CD4-positive, alpha-beta T cell (primary cell): ENCODE data around the gene DDX59. TPM values are rescaled to one million over a fixed set of nuclear protein-coding genes. Genes with fewer than 3 reads are reported as not detected.

Experiments
- ATAC-seq: fragments of 200-7000 bp; cut with Tn5 transposase; one replicate; pipeline ENCODE4 v1.10.0; 2022; ENCODE audit warnings: mild to moderate bottlenecking; ENCODE audit not compliant: poor library complexity
- CTCF ChIA-PET: fragments of 350-600 bp; sonication (Branson Sonifier 250); formaldehyde crosslinking; loops from one replicate; lab custom pipeline; 2021; ENCODE audit warnings: antibody characterized with exemption, inconsistent platforms; lab: Charles Lee
- POLR2A ChIA-PET: fragments of 350-600 bp; sonication (Branson Sonifier 250); formaldehyde crosslinking; loops from one replicate; lab custom pipeline; 2021; ENCODE audit warnings: antibody characterized with exemption, inconsistent platforms; lab: Charles Lee
- DNase-seq, 14 experiments: peaks; one replicate each; pipeline ENCODE4 v3.0.0-alpha.2; 2013 to 2020; ENCODE audit warnings: mixed read lengths in 2 of 14
- H3K27ac ChIP-seq, 2 donors: one replicate each; pipeline versions ENCODE4 v1.5.1 to v1.7.0; 2013; ENCODE audit warnings: low read length in 2 of 2, low read depth in 1 of 2, mild to moderate bottlenecking in 1 of 2
- H3K27me3 ChIP-seq, 2 experiments: 1 replicate in 1 of 2; 2 replicates in 1 of 2; pipeline versions ENCODE4 v1.6.1 to v1.7.0; 2013; ENCODE audit warnings: low read length in 2 of 2, control low read depth in 1 of 2, mild to moderate bottlenecking in 1 of 2, moderate library complexity in 1 of 2; ENCODE audit not compliant: insufficient read depth in 2 of 2, control insufficient read depth in 1 of 2
- H3K36me3 ChIP-seq: one replicate; pipeline ENCODE4 v1.6.1; 2013; ENCODE audit warnings: low read length, control low read depth; ENCODE audit not compliant: insufficient read depth
- H3K4me1 ChIP-seq: one replicate; pipeline ENCODE4 v1.6.1; 2013; ENCODE audit warnings: low read length, control low read depth; ENCODE audit not compliant: insufficient read depth
- H3K4me3 ChIP-seq: one replicate; pipeline ENCODE4 v1.5.1; 2013; ENCODE audit warnings: mild to moderate bottlenecking, low read length, moderate library complexity
- H3K9me3 ChIP-seq, 2 experiments: 1 replicate in 1 of 2; 2 replicates in 1 of 2; pipeline versions ENCODE4 v1.6.1 to v1.7.0; 2013; ENCODE audit warnings: low read length in 2 of 2, mild to moderate bottlenecking in 2 of 2, control low read depth in 1 of 2, moderate library complexity in 1 of 2; ENCODE audit not compliant: control insufficient read depth in 1 of 2, insufficient read depth in 1 of 2
- H3K27ac Mint-ChIP-seq: one replicate; pipeline ENCODE4 v1.8.0; 2020; ENCODE audit warnings: mixed read lengths
- H3K27me3 Mint-ChIP-seq: one replicate; pipeline ENCODE4 v1.8.0; 2021; ENCODE audit warnings: mixed read lengths
- H3K36me3 Mint-ChIP-seq: one replicate; pipeline ENCODE4 v1.8.0; 2021; ENCODE audit warnings: low read depth, mixed read lengths
- H3K4me1 Mint-ChIP-seq: one replicate; pipeline ENCODE4 v1.8.0; 2021; ENCODE audit warnings: low read depth, mixed read lengths
- H3K4me3 Mint-ChIP-seq: one replicate; pipeline ENCODE4 v1.8.0; 2020; ENCODE audit warnings: mild to moderate bottlenecking, mixed read lengths
- H3K9me3 Mint-ChIP-seq: one replicate; pipeline ENCODE4 v1.8.0; 2020; ENCODE audit warnings: mixed read lengths
- CTCF ChIP-seq: fragments of 200-600 bp; IDR thresholded peaks from one replicate; pipeline ENCODE4 v1.8.0; 2022; ENCODE audit warnings: antibody characterized with exemption, mild to moderate bottlenecking
- intact Hi-C, 2 experiments: fragments of 100-400 bp; cut with DNase I in 1 of 2; cut with micrococcal nuclease in 1 of 2; formaldehyde crosslinking; loops; one replicate each; pipeline versions ENCODE4 v1.15.1 to v1.9.0; 2023 to 2025; cut with DNase I, micrococcal nuclease
- total RNA-seq, 174 experiments: library from RNA in 2 of 174; stranded (reverse) in 2 of 174; gene quantifications; one replicate each; pipeline ENCODE4 v1.2.3 and lab custom pipeline; 2021 to 2026

The DDX59 gene
- total RNA-seq, 2 experiments from 2014 or later = 24.7 to 27.6 TPM

DNA sequence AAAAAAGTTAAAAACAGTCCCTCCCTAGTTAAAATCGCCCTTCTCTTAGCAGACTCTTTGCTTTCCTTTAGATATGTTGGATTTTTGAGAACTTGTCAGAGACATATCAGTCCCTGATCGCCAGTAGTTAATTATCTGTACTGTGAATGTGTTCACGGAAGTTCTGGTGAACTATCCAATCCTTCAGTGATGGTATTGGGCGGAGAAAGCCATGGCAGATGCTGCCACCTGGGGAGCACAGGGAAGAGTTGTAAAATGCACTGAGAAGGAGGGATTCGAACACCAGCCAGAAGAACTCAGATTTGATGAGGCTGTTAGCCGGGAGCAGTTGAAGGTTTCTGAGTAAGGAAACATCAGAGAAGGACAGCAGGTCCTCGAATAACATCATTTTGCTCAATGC, 31.6 kb downstream of the DDX59 start:
- Histone ChIP-seq H3K4me3 (no peak overlapping the region), H3K27me3 (no peaks in the 10 kb centered on the region), H3K4me1 (no peaks in the 10 kb centered on the region), H3K36me3 (peaks cover 2% of the 10 kb centered on the region), H3K27ac (no peak overlapping the region), H3K9me3 (no peaks in the 10 kb centered on the region)
- Mint-ChIP-seq H3K27me3 (no peaks in the 10 kb centered on the region), H3K27ac (no peak overlapping the region), H3K4me3 (no peak overlapping the region), H3K4me1 (no peaks in the 10 kb centered on the region), H3K9me3 (no peaks in the 10 kb centered on the region), H3K36me3 (peaks cover 10% of the 10 kb centered on the region)
- POLR2A ChIA-PET = no interaction called here
- CTCF ChIA-PET = no interaction called here
- intact Hi-C loops = no loop called here
- DNase-seq = no peak
- no peak for TF ChIP-seq CTCF
- ATAC-seq = no peak

- Histone ChIP-seq H3K4me3 (no peak overlapping the region), H3K4me1 (no peaks in the 10 kb centered on the region), H3K27ac (no peak overlapping the region), H3K9me3 (no peaks in the 10 kb centered on the region), H3K36me3 (peaks cover 2% of the 10 kb centered on the region), H3K27me3 (no peaks in the 10 kb centered on the region)
- Mint-ChIP-seq H3K27me3 (no peaks in the 10 kb centered on the region), H3K36me3 (peaks cover 10% of the 10 kb centered on the region), H3K4me3 (no peak overlapping the region), H3K27ac (no peak overlapping the region), H3K4me1 (no peaks in the 10 kb centered on the region), H3K9me3 (no peaks in the 10 kb centered on the region)
- POLR2A ChIA-PET = no interaction called here
- ATAC-seq = no peak
- no peak for TF ChIP-seq CTCF
- DNase-seq = no peak
- intact Hi-C loops = no loop called here
- CTCF ChIA-PET = no interaction called here
Measured at GRCh38 chr1:200636681-200637080, 33.0 kb downstream of the DDX59 start.

DNA sequence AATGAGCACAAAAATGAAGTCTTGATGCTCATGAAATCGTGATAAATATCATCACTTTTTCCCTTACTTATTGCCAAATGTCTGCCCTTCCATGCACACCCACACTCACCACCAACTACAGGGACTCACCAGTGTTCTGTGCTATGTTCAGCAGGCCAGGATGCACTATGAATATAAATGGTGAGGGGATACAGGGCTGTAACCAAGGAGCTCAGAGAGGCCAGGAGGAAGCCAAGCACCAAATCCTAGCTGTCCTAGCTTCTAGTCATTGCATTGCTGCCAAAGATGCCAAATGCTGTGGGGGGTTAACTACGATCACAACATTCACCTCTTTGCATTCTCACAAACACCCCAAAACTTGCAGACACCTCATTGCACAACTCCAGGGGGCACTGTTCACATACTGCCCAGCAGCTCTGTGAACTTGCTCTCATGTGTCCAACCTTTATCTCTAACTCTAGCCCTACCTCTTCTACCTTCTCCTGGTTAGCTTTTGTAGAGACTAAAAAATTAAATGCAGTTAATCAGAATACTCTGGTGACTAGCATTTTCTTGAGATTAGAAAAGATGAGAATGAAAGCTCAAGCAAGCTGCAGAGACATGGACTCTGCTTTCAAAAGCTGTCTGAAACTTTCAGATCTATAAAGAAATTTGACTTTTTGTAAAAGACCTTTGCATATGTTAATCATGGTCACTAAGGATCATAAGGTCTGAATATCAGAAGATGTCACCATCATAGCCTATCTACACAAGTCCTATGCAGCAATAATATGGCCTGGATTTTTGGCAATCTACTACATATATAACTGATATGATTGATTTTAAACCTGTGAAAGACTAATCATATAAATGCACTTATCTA, 35.2 kb downstream of the DDX59 start:
- no peak overlapping the region for H3K27ac Mint-ChIP-seq
- H3K27me3 Mint-ChIP-seq = no peaks in the 10 kb centered on the region
- no peak for ATAC-seq

More for the DNA sequence above, 35.2 kb downstream of the DDX59 start:
- H3K9me3 Mint-ChIP-seq = no peaks in the 10 kb centered on the region
- no peak for DNase-seq
- CTCF ChIA-PET = no interaction called here
- H3K36me3 Mint-ChIP-seq = peaks cover 4% of the 10 kb centered on the region
- Histone ChIP-seq H3K4me1 (no peaks in the 10 kb centered on the region), H3K9me3 (no peaks in the 10 kb centered on the region), H3K27ac (no peak overlapping the region), H3K27me3 (no peaks in the 10 kb centered on the region), H3K36me3 (no peaks in the 10 kb centered on the region), H3K4me3 (no peak overlapping the region)
- TF ChIP-seq CTCF = no peak
- H3K4me3 Mint-ChIP-seq = no peak overlapping the region
- intact Hi-C loops = no loop called here
- H3K4me1 Mint-ChIP-seq = no peaks in the 10 kb centered on the region
- POLR2A ChIA-PET = no interaction called here
